Body of pancreas (tissue), 4 donors: ENCODE results near the gene PPP1R3A.

Experiments used
- CTCF ChIP-seq, 7 experiments: fragments of 450-650 bp in 4 of 7; fragments of 200-600 bp in 3 of 7; sonication (generic) in 3 of 7; IDR thresholded peaks; one replicate each; pipeline ENCODE4 v1.5.1; 2016 to 2019; ENCODE audit warnings: antibody characterized with exemption in 7 of 7
- POLR2A ChIP-seq, 3 donors: fragments of 450-650 bp; IDR thresholded peaks; one replicate each; pipeline ENCODE4 v1.6.1; 2016; ENCODE audit warnings: antibody characterized with exemption in 3 of 3, mild to moderate bottlenecking in 2 of 3

GRCh38 chr7:113955157-113955556 is 36.3 kb upstream of the PPP1R3A start:
- TF ChIP-seq CTCF (IDR thresholded peaks at IDR 0.05) (no peak), POLR2A (IDR thresholded peaks at IDR 0.05) (no peak)
